GM18517 (cell line): ENCODE measurements around the gene TMEM44.

Experiments used
- ATAC-seq: cut with Tn5 transposase; IDR thresholded peaks from one replicate; pipeline ENCODE4 v1.9.1; 2021; ENCODE audit warnings: mild to moderate bottlenecking, moderate library complexity; ENCODE audit not compliant: unreplicated experiment

The TMEM44 gene, protein sequence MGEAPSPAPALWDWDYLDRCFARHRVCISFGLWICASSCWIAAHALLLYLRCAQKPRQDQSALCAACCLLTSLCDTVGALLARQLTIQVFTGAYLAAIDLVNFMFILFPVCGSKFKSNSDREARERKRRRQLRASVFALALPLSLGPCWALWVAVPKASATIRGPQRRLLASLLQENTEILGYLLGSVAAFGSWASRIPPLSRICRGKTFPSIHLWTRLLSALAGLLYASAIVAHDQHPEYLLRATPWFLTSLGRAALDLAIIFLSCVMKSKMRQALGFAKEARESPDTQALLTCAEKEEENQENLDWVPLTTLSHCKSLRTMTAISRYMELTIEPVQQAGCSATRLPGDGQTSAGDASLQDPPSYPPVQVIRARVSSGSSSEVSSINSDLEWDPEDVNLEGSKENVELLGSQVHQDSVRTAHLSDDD

DNA sequence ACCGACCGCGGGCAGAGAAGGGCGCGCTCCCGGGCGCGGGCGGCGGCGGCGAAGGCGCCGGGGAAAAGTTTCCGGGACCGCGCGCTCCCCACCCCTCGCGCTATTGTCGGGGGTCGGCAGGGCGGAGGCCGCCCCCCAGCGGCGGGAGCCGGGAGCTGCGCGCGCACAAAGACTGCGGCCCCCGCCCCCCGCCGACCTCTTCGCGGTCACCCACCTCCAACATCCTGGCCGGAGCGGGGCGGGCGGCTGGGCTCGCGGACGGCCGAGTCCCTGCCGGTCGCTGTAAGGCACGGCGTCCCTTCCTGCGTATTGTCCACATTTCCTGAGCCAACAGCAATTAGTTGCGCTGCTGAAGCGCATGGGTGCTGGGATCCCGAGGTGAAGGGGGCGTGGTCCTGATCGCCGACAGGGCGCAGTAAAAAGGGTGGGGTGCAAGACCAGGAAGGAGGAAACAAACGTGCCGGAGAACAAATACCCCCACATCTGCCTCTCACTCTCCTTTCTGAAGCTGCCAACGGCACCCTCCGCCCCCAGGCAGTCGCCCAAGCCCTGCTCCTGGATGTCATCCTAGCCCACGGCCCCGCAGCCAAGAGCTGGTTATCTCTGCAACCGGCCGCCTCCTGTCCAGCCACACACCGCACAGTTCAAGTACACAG, at the start of gene TMEM44:
Gene TMEM44, minus strand, starts transcription at position 71 of the 656 bp plus-strand sequence. CDS start 204 bp downstream, outside the sequence.
- peak; percentile 77 for ATAC-seq

DNA sequence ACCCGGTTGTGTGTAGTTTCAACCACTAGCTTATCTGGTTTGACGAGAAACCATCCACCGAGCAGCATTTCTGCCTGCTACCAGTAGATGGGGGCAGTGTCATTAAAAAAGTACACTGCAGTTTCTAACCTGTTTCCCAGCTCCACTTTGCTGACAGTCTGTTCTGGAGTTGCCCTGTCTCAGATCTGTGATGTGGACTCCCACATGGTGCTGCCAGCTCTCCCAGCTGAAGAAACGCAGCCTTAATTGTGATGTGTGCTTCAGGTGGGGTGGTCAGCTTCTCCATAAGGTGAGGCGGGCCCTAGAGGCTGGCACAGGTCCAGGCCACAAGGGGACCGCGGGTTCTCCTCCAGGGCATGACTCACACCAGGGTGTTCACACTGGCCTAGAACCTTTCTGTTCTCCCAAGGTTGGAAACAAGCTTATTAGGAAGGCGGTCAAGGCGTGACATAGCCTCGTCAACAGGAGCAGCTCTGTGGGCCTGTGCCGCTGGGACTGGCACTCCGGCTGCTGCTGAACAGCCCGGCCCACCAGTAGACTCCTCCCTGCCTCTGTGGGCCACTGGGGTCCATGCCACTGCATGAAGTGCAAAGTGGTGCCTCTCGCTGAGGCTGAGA, 49.6 kb upstream of the TMEM44 start:
- peak; percentile 46 for ATAC-seq

DNA sequence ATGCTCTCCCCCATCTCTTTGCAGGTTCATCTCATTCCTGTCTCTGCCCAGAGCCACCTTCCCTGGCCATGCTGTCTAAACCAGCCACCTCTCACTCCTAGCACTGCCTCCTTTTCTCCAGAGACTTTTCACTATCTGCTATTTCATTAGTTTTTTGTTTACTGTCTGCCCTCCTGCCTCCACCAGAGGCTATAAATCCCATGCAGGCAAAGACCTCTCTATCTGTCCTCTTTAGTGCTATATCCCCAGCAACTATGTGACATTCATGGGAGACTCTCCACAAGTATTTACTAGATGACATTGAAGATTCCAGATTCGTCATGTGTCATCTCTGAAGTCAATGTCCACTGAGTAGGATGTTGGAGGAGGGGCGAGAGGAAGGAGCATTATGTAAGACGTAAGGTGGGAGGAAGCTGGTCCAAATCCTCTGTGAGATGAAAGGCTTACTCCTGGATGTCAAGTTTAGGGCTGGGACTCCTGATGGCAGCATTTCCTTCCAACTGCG, 49.0 kb upstream of the TMEM44 start:
- no peak for ATAC-seq

DNA sequence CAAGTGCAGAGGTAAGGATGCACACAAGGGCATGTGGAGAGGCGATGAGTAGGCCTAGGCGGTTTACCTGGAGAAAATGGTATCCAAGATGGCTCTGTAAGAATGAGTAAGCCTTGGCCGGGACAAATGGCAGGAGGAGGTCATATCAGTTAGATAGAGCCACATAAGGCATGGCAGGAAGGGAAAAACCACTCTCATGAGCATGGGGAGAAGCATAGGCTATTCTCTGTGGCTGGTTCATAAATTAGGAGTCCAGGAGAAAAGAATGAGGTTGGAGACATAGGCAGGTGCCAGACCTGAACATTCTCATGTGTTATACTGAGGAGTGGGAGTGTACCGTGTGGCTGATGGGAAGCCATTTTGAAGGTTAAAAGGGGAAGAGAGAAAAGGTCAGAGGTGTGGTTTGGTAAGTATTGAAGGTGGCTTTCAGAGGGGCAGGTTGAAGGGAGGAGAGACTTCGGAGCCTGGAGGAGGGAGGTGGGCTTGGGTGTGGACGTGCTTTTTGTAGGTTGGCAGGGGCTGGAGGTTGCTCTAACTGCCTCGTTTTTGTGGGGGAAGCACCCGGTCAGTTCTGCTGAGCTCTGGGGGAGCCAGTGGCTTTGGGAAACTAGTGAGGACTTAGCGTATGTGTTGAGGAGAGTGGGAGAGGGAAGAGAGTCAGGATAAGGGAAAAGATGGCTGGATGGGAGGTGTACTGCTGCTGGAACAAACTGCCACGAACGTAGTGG, 47.8 kb upstream of the TMEM44 start:
- ATAC-seq, result no peak

DNA sequence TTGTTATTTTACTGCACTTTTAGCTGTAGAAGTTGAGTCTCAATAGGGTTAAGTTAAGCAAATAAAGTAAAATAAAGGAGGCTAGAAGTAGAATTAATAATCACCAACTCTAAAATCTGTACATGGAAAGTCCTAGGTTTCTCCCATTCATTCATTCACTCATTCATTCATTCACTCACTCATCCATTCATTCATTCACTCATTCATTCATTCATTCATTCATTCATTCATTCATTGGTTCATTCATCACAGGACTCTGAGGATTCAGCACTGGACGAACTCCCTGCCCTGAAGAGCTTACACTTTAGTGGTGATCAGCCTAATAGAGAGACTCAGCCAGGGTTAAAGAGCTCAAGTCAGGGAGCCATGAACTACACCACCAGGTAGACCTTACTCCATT, 43.3 kb upstream of the TMEM44 start:
- ATAC-seq, result no peak

DNA sequence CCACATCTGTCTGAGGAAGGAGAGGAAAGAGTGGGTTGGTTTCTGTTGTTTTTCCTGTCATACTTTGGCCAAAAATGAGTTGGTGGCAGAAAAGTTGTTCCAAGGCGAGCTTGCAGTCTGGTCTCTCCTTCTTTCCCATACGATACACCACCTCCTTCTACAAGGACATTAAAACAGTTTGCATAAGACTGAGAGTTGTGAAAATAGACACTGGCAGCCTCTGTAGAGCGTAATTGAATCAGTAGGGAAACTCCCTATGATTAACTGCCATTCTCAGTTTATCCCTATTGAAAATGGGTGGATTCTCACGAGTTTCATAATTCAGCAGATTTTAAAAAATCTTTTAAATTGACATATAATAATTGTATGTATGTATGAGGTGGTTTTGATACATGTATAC, 42.5 kb upstream of the TMEM44 start:
- ATAC-seq, result no peak

DNA sequence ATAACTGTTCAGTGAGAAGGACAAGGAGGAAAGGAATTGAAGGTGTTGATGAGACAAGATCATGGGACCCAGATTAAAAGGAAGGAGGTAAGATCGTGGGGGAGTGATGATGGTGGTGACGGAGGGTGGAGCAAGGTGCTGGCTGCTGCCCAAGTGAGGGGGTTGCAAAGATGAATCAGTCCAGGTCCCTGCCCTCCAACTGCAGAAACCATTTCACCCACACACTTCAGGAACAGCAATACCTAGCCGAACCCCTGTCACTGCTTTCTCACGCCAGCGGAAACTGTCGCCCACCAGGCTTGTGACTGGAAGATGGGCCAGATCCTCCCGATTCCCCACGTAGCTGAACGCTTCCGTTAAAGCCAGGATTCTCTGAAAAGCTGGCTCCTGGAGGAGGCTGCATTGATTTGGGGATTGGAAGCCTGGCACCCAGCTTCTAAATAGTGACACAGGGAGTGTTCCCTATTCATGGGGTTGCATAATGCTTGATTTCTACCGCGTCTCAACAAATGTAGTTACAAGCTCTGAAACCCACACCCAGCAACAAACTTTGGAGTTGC, 41.9 kb upstream of the TMEM44 start:
- no peak for ATAC-seq

DNA sequence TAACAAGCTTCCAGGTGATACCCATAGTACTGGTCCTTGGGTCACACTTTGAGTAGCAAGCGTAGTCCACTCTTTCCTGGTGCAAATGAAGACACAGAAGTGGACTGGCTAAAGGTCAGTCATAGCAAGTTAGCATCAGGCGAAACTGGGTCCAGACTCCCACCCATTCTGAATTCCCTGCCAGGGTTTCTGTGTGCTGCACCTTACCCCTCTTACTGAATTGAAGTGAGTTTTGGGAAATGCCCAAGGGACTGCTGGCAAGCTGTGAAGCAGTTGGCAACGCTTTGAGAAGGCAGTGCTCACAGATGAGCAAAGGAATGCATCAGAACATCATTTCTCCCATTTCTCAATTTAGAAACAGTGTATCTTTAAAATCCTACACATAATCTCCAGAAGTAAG, 40.5 kb upstream of the TMEM44 start:
- no peak for ATAC-seq

DNA sequence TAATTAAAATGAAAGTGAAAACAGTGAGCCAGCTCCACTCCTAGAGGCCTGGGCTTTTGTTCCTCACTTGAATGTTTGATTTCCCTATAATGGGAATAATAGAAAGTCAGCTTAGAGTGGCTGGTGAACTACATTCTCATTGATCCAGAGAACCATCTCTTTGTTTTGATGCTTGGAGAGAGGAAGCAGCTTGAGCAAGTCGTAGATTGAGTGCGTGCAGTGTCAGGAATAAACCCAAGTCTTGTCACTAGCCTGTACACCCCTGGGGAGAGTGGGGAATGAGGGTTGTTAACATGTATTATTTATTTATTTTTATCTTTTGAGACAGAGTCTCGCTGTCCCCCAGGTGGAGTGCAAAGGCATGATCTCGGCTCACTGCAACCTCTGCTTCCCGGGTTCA, 39.7 kb upstream of the TMEM44 start:
- no peak for ATAC-seq

DNA sequence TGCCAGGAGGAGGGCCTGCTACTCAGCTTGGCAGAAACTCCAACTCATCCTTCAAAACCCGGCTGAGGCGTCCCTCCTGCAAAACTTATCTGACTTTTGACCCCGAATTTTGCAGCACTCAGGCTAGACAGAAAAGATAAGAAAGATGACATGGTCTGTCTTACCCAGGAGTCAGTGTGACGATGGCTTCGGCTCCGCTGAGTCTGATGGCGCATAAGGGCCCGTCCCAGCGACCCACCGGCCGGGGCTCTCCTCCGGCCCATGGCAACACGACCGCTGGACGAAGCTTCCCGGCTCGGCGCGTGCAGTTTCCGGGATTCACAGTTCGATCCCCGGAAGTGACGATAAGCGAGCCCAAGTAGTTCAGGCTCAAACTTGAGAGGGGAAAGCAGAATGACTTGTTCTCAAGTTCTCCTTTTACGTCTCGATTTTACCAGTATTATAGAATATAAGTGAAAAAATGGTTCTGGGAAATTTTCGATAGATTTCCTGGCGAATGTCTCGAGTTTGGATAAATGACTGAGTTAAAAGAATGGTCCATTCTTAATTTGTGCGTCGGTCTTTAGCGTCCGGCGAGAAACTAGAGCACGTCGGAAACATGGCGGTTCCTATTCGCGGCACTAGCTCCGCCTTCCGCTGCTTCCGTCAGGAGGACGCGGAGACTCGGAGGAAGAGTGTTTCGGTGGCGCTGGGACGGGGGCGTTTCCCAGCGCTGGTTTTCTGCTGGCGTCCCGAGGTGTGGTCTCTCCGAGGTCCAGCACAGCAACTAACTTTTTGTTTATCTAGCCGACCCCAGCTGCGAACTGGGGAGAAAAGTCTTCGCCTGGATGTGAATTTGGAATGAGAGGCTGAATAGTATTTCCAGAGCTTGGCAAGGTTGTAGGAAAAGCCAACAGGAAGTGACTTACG, 38.9 kb upstream of the TMEM44 start, which contains the start of gene LSG1:
Gene LSG1, minus strand, starts transcription at position 292 of the 909 bp plus-strand sequence. Its CDS starts 29 bp downstream, at position 263.
- peak; percentile 79 for ATAC-seq

DNA sequence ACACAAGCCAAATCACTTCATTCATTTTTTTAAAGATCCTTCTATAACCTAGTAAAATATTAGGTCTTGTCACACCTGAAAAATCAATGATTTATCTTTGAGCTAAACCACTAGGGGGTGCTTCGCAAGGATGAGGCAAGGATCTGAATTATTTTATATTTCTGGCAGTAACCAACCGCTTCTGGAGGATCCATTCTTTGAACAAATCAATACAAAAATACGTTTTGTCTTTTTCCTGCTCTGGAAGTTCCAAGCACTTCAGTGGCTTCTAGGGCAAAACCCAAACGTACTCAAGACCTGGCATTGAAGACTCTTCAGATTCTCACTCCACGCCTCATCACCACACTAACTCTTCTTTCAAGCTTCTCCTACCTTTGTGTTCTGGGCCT, 38.3 kb upstream of the TMEM44 start:
- peak; percentile 33 for ATAC-seq

DNA sequence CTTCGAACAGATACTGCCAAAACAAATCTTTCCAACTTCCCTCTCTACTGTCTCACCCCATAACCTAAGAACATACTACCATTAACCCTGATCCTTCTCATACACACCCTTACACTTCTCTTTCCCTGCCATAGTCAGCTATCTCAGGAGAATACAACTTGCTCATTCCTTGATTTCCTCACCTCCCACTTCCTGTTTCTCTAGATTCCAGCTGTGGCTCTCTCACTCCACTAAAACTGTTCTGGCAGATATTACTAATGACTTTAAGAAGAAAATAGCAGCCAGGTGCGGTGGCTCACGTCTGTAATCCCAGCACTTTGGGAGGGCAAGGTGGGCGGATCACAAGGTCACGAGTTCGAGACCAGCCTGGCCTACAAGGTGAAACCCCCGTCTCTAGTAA, 34.1 kb upstream of the TMEM44 start:
- ATAC-seq, result no peak

DNA sequence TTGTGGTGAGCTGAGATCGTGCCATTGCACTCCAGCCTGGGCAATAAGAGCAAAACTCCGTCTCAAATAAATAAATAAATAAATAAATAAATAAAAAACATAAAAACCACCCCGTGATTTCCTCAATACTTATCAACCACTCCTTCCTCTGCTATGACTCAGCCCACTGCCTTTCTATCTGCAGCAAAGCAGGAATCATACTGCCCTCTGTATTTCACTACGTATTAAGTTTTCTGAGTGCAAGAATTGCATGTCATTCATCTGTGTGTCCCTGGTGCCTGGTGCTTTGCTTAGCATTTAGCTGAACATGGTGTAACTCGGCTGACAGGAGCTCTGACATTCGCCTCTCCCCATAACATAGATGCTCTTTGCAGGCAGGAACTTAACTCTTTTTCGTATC, 31.6 kb upstream of the TMEM44 start:
- ATAC-seq, result no peak

DNA sequence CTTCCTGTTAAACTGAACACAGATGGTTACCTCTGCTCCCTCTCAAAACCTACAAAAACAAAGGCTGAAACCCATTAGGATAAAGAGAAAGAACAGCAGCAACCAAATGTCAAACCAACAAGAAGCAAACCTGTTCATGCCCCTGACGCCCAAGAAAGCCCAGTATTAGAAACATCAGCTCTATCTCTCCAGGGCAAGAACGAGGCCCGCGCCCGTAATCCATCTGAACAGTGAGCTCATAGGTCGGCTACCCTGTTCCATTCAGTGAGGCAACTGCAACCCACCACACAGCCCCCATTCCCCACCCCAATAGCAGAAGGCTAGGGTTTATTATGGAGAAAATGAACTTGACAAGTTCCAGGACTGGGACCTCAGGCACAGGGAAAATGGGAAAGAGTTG, 28.7 kb upstream of the TMEM44 start:
- ATAC-seq, result no peak

DNA sequence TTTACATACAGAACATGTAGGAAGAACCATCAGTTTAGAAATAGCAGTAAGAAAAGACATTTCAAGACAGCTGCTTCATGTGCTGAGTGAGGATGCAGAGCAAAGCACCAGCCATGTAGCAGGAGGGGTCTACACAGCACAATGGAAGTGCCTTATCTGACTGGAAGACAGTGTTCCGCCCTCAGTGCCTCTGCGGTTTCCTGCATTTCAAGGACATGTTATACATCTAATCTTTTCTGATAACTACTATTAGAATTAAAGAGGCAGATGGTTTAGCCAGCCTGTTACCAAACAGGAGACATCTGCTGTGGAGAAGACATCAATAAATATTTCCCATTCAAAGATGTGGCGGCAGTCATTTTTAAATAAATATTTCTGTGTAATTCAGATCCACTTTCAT, 28.2 kb upstream of the TMEM44 start:
- no peak for ATAC-seq

DNA sequence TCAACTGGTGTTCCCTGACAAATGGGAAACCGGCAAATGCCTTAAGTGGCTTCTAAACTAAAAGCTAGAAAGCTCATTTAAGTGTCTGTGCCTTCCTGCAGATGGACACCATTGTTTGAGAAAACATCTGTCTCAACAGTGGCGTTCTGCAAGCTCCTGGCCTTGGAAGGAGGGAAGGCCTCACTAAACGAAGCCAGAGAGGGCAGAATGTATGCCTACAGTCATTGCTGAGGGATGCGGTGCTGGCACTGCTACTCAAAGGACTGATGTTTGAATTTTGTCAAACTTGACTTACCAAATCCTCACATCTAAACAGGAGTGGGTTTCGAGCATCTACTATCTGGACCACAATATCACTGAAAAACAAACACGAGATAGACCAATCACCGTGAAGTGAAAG, 26.6 kb upstream of the TMEM44 start:
- ATAC-seq, result no peak

DNA sequence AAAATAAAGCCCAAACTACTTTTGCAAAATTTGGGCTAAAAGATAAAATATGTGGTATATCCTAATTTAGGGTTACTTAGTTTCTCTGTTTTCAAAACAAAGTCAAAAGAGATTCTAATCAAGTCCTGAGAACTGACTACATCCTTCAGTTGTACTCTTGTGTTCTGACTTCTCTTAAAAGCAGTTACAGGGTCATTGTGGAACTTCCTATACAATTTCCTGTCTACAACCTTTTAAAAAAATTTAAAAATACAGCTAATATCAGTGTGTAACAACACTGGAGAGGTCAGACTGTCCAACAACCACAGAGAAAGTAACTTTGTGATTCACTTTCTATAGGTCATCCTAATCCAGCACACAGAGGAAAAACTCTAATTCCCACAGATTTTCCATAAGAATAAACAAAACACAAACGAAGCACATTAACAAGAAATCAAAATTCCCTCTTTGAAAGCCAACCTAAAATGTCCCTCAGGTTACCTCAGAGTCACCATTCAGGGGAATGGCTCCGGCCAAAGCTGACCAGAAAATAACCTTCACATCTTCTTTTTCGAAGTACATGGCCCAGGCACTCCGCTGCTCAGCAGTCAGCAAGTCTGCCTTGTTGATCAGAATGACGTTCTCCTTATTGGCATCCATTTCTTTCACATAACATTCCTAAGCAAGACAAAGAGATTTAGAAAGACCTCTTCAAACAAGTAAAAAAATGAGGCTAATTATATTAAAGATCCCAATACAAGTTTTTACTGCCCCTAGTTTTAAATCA, 25.4 kb upstream of the TMEM44 start:
- no peak for ATAC-seq

DNA sequence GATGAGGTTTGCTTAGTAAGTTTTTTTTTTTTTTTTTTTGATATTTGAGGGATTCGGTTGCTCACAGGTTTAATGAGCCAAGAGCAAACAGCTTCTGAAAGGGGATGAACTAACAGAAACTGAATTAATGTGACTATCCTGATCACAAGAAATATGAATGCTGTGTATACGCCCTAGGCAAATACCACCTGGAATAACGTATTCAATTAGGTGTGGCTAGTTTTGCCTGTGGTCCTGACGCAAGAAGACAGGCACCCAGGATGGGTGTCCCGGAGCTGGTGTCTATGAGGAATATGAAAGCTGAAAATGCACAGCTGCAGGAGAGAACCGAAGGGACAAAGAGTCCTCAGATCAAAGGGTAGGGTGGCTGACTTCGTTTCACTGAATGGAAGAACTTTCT, 24.2 kb upstream of the TMEM44 start:
- no peak for ATAC-seq

DNA sequence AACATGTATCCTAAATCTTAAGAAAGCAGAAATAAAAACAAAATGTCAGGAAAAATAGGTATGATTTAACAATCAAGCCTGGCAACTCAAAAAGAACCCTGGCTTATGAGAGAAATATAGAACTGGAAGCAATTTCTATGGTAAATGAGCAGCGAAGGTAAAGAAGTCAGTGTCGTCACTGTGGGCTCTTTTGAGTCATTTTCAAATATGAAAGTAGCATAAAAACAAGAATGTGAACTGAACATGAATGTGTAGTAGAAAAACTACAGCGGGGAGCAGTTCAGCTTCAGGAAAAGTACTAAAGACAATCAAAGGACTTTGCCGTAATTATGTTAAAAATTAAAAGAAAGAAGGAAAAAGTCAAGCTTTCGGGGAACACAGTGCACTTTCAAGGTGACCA, 21.2 kb upstream of the TMEM44 start:
- ATAC-seq, result no peak
